ENCODE measurements around the gene GAST. TPM values are rescaled to one million over a fixed set of nuclear protein-coding genes. Genes with fewer than 3 reads are reported as not detected.
"Not testable (repeated sequence)": the region's sequence is repeated elsewhere in the genome, so short reads cannot be mapped to it uniquely, and the experiment has no call there.

The GAST gene
- total and polyA plus RNA-seq, 2 of the 13 experiments (the other 11 are each of a cell fraction or from before 2014, with no cell fraction given): 0.32 to 0.42 TPM

- TF ChIP-seq NR2F2 (IDR thresholded peaks at IDR 0.05; ENCODE audit: borderline replicate concordance, low read depth) (no peak), ZXDC (CRISPR knock-in tag; IDR thresholded peaks at IDR 0.05) (no peak), AGO2 (optimal IDR thresholded peaks at IDR 0.05; ENCODE audit: low read depth, low read length) (no peak), KLF9 (CRISPR knock-in tag; IDR thresholded peaks at IDR 0.05; ENCODE audit: low read depth) (no peak)
Measured at GRCh38 chr17:41672153-41672552, 40.0 kb upstream of the GAST start (continued).

GRCh38 chr17:41675157-41676057, 36.7 kb upstream of the GAST start:
- ATAC-seq; H3K36me3 ChIP-seq (replicated peaks in 1 of 2; ENCODE audit: control insufficient read depth in 1 of 2, insufficient read depth in 2 of 2, low read length in 2 of 2); in situ Hi-C loops (cut with HindIII; ENCODE audit: extremely low pct_ligation_motif_present, low pct_unique_long_range_greater_than_20kb); H4K20me1 ChIP-seq (ENCODE audit: insufficient read depth, low read length); DNase-seq (ENCODE audit: low spot score); H3K9ac ChIP-seq (ENCODE audit: insufficient read depth, low read depth, low read length); intact Hi-C loops (cut with micrococcal nuclease; ENCODE audit: unreplicated experiment); FAIRE-seq; BruUV-seq (replicated peaks); CTCF ChIA-PET (ENCODE audit: low intra/inter-chr PET ratio, low total read pairs); H3K27me3 ChIP-seq (ENCODE audit: control insufficient read depth in 1 of 2, insufficient read depth in 2 of 2, low read length in 2 of 2); H3K79me2 ChIP-seq (ENCODE audit: insufficient read depth, low read length); H3K9me3 ChIP-seq (ENCODE audit: low read length); TF ChIP-seq ATF7 (CRISPR knock-in tag; IDR thresholded peaks at IDR 0.05): not testable (repeated sequence)
- TF ChIP-seq CEBPG (CRISPR knock-in tag; IDR thresholded peaks at IDR 0.05) (peak; percentile 18; the same call in 1 of the 2 replicates), ATF7 (IDR thresholded peaks at IDR 0.05) (peak; percentile 45; the same call in 1 of the 2 replicates), PRDM10 (CRISPR knock-in tag; IDR thresholded peaks at IDR 0.05; ENCODE audit: low read depth) (peak; percentile 9; the same call in 1 of the 2 replicates), ATF4 (CRISPR knock-in tag; IDR thresholded peaks at IDR 0.05) (peak in 1 of 2 experiments; percentile 66; a peak in 2 of 4 replicates), ZNF770 (CRISPR knock-in tag; IDR thresholded peaks at IDR 0.05) (peak; percentile 63; the same call in 1 of the 2 replicates)
- Histone ChIP-seq H2AFZ (ENCODE audit: low read length) (peak overlapping the region; percentile 49), H3K4me3 (replicated peaks in 1 of 3; ENCODE audit: insufficient read depth in 1 of 3, low read depth in 2 of 3, low read length in 3 of 3) (peak overlapping the region in 1 of 3 experiments; percentile 52; a peak in 1 of 6 replicates), H3K4me1 (ENCODE audit: insufficient read depth, low read length) (peaks cover 50% of the 10 kb centered on the region), H3K27ac (ENCODE audit: extremely low read length, insufficient read depth, low read length) (peak overlapping the region; percentile 34), H3K4me2 (ENCODE audit: low read depth, low read length) (peak overlapping the region; percentile 62)
- POLR2A ChIA-PET: interaction anchor here (0.6 to 7.2 kb wide), 5 partner anchors 9 to 1453 kb away, joined by 3 to 443 read pairs (median 3); partner anchors contain the start of gene EIF1
- 22% methylated on average over 7 of the region's 7 CpGs for WGBS (ENCODE audit: low lambda C conversion rate)

Measured in HepG2 (cell line).